Mesendoderm (in vitro differentiated cells): Measurements from ENCODE around the gene DCX.

ENCODE experiments used
- DNase-seq: peaks from one replicate; pipeline ENCODE4 v3.0.0; 2013
- H2AK5ac ChIP-seq: 2 replicates; pipeline ENCODE4 v1.6.1; 2013; ENCODE audit warnings: low read length, inconsistent platforms
- H2BK120ac ChIP-seq: 2 replicates; pipeline ENCODE4 v1.6.1; 2013; ENCODE audit warnings: low read depth, mild to moderate bottlenecking, low read length, moderate library complexity, mixed read lengths
- H2BK15ac ChIP-seq: replicated peaks from 2 replicates; pipeline ENCODE4 v1.6.1; 2013; ENCODE audit warnings: low read depth, mild to moderate bottlenecking, moderate library complexity
- H2BK5ac ChIP-seq: 2 replicates; pipeline ENCODE4 v1.6.1; 2013; ENCODE audit warnings: low read length, inconsistent platforms
- H3K18ac ChIP-seq: 2 replicates; pipeline ENCODE4 v1.6.1; 2013; ENCODE audit warnings: mild to moderate bottlenecking, low read length, mixed read lengths
- H3K23ac ChIP-seq: one replicate; pipeline ENCODE4 v1.6.1; 2013; ENCODE audit warnings: low read length
- H3K27ac ChIP-seq: 2 replicates; pipeline ENCODE4 v1.5.1; 2013; ENCODE audit warnings: low read depth, mild to moderate bottlenecking, inconsistent platforms, low read length, moderate library complexity
- H3K27me3 ChIP-seq: 2 replicates; pipeline ENCODE4 v1.6.1; 2013; ENCODE audit warnings: low read length, control low read depth, mild to moderate bottlenecking, inconsistent platforms; ENCODE audit not compliant: insufficient read depth, poor library complexity
- H3K36me3 ChIP-seq: 2 replicates; pipeline ENCODE4 v1.6.1; 2013; ENCODE audit warnings: low read length, inconsistent platforms; ENCODE audit not compliant: control insufficient read depth, insufficient read depth
- H3K4ac ChIP-seq: one replicate; pipeline ENCODE4 v1.6.1; 2013; ENCODE audit warnings: low read depth, mild to moderate bottlenecking, low read length, moderate library complexity
- H3K4me1 ChIP-seq: 2 replicates; pipeline ENCODE4 v1.6.1; 2013; ENCODE audit warnings: low read depth, low read length, inconsistent platforms; ENCODE audit not compliant: control insufficient read depth
- H3K4me2 ChIP-seq: 2 replicates; pipeline ENCODE4 v1.6.1; 2013; ENCODE audit warnings: low read length
- H3K4me3 ChIP-seq: 2 replicates; pipeline ENCODE4 v1.5.1; 2013; ENCODE audit warnings: mild to moderate bottlenecking, low read length
- H3K56ac ChIP-seq: one replicate; pipeline ENCODE4 v1.6.1; 2013; ENCODE audit warnings: low read length
- H3K79me1 ChIP-seq: 2 replicates; pipeline ENCODE4 v1.6.1; 2013; ENCODE audit warnings: low read length, inconsistent platforms
- H3K79me2 ChIP-seq: 2 replicates; pipeline ENCODE4 v1.6.1; 2013; ENCODE audit warnings: mild to moderate bottlenecking, low read length; ENCODE audit not compliant: control insufficient read depth, insufficient read depth
- H3K9ac ChIP-seq: 2 replicates; pipeline ENCODE4 v1.6.1; 2013; ENCODE audit warnings: low read length, inconsistent platforms
- H4K5ac ChIP-seq: one replicate; pipeline ENCODE4 v1.6.1; 2013; ENCODE audit warnings: low read length
- H4K8ac ChIP-seq: one replicate; pipeline ENCODE4 v1.6.1; 2013; ENCODE audit warnings: low read depth, mild to moderate bottlenecking, control low read depth, low read length, moderate library complexity
- WGBS: extraction: QIAGEN DNeasy Blood & Tissue Kit; methylation state at CpG from one replicate; pipeline ENCODE4 v1.1.7; 2013; ENCODE audit warnings: low lambda C conversion rate, missing lambda C conversion rate; ENCODE audit not compliant: insufficient coverage; ENCODE audit errors: extremely low coverage; 5-methylcytosine and 5-hydroxymethylcytosine counted together

The DCX gene

DNA sequence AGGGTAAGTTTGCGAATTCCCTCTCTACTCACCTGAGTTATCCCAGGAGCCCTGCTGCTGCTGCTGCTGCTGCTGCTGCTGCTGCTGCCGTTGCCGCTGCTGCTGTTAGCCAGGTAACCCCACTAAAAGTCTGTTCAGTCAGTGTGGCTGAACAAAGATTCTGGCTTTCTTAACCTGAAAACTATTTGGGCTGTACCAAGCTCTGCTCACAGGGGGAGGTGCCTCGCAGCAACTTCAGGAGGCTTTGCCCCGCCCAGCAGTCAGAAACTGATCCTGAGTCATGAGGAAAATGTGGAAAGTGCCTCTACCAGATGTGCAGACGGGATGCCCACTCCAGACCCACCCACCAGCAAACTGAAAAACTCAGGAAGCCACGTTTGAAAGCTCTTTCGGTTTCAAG, 141.7 kb downstream of the DCX start, which contains the start of gene CAPN6:
CAPN6 (minus strand) TSS at position 145 of the 400 bp plus-strand sequence. CDS start 6,547 bp downstream, outside the sequence.
- H2BK5ac ChIP-seq = no peak within 1 kb of the TSS
- no peaks in the 10 kb centered on the region for H3K79me2 ChIP-seq
- no peak within 1 kb of the TSS for H3K9ac ChIP-seq
- peak; percentile 78 for DNase-seq
- no peak within 1 kb of the TSS for H3K4me2 ChIP-seq
- no peak within 1 kb of the TSS for H2BK15ac ChIP-seq
- H3K79me1 ChIP-seq = no peaks in the 10 kb centered on the region
- WGBS = no CpG with 5 or more reads among the region's 8 CpGs
- H3K27ac ChIP-seq = no peak within 1 kb of the TSS
- no peaks in the 10 kb centered on the region for H3K36me3 ChIP-seq
- no peak within 1 kb of the TSS for H4K5ac ChIP-seq
- no peak within 1 kb of the TSS for H4K8ac ChIP-seq
- H3K4me1 ChIP-seq = no peaks in the 10 kb centered on the region
- no peak within 1 kb of the TSS for H3K4me3 ChIP-seq
- H2AK5ac ChIP-seq = no peak within 1 kb of the TSS
- H3K4ac ChIP-seq = no peak within 1 kb of the TSS
- H2BK120ac ChIP-seq = no peak within 1 kb of the TSS
- H3K56ac ChIP-seq = no peak within 1 kb of the TSS
- no peak within 1 kb of the TSS for H3K18ac ChIP-seq
- no peaks in the 10 kb centered on the region for H3K27me3 ChIP-seq
- no peak within 1 kb of the TSS for H3K23ac ChIP-seq

DNA sequence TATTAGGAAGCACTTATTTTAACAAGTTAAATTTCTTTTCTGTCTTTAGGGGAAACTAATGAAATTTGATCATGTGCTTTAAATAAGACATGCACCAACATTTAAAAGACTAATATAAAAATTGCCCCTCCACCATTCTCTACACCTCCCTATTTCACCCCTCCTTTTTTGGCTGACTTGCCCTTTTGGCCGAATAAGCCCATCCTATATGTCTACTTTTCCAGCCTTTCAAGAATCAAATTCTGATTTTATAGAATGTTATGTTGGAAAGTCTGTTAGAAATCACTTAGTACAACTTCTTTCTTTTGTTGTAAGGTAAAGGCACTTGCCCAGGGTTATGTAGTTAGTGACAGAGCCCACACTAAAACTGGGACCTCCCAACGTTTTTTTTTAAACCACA, 143.5 kb downstream of the DCX start:
- no peak overlapping the region for H2BK15ac ChIP-seq
- H3K56ac ChIP-seq = no peak overlapping the region
- no peak overlapping the region for H3K23ac ChIP-seq
- H3K4me3 ChIP-seq = no peak overlapping the region
- H3K36me3 ChIP-seq = no peaks in the 10 kb centered on the region
- H3K18ac ChIP-seq = no peak overlapping the region
- no peak for DNase-seq
- H3K9ac ChIP-seq = no peak overlapping the region
- no peaks in the 10 kb centered on the region for H3K4me1 ChIP-seq
- H3K27me3 ChIP-seq = no peaks in the 10 kb centered on the region
- H2BK120ac ChIP-seq = no peak overlapping the region
- H4K8ac ChIP-seq = no peak overlapping the region
- no peaks in the 10 kb centered on the region for H3K79me1 ChIP-seq
- no peak overlapping the region for H2BK5ac ChIP-seq
- no peaks in the 10 kb centered on the region for H3K79me2 ChIP-seq
- no peak overlapping the region for H3K27ac ChIP-seq
- no peak overlapping the region for H3K4me2 ChIP-seq
- no peak overlapping the region for H4K5ac ChIP-seq
- no CpG with 5 or more reads among the region's 2 CpGs for WGBS
- H3K4ac ChIP-seq = no peak overlapping the region
- H2AK5ac ChIP-seq = no peak overlapping the region

DNA sequence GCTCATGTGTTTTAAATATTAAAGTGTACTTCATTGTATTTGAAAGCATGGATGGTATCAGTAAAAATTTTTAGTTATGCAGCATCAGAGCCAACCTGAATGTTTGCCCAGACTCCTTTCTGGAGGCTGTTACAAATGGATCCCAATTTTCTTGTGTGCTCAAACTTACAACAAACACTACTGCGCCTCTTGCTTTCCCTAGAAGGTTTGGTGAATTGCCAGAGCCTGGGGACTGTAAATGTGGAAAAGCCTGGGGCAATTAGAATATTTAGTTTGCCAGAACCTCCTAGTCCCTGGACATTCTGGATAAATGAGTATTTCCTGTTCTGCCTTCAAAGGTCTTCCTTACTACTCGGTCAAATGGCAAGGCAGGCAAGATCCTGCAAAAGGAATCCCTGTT, 146.5 kb downstream of the DCX start:
- Histone ChIP-seq H3K4me1 (no peaks in the 10 kb centered on the region), H3K4me2 (no peak overlapping the region), H3K18ac (no peak overlapping the region), H3K4ac (no peak overlapping the region), H3K79me2 (no peaks in the 10 kb centered on the region), H3K9ac (no peak overlapping the region), H3K27me3 (no peaks in the 10 kb centered on the region), H2BK120ac (no peak overlapping the region), H4K5ac (no peak overlapping the region), H4K8ac (no peak overlapping the region), H3K36me3 (no peaks in the 10 kb centered on the region), H2BK15ac (no peak overlapping the region), H3K27ac (no peak overlapping the region), H2AK5ac (no peak overlapping the region), H3K79me1 (no peaks in the 10 kb centered on the region), H3K23ac (no peak overlapping the region), H3K56ac (no peak overlapping the region), H3K4me3 (no peak overlapping the region), H2BK5ac (no peak overlapping the region)
- no CpG with 5 or more reads among the region's 2 CpGs for WGBS
- no peak for DNase-seq

DNA sequence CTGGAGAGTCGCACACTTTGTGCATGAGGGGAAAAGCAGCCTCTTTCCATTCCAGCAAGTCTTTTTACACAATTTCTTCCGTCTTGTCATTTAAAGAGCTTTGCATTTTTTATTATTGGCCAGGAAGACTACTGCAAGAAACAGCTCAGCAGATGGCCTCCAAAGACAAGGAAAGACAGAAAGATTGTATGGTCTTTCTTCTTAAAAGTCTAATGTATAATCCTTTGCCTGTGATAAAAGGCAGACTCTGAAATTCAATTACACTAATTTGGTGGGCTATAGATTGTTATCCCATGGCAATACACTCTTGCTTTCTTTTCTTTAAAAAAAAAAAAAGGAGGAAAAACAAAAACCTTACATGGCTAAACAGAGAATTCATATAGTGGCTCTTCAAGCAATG, 147.6 kb downstream of the DCX start:
- Histone ChIP-seq H3K27ac (no peak overlapping the region), H3K27me3 (no peaks in the 10 kb centered on the region), H3K4me3 (no peak overlapping the region), H3K23ac (no peak overlapping the region), H2AK5ac (no peak overlapping the region), H2BK5ac (no peak overlapping the region), H3K56ac (no peak overlapping the region), H4K5ac (no peak overlapping the region), H3K79me1 (no peaks in the 10 kb centered on the region), H4K8ac (no peak overlapping the region), H3K18ac (no peak overlapping the region), H3K4me1 (no peaks in the 10 kb centered on the region), H2BK15ac (no peak overlapping the region), H3K4me2 (no peak overlapping the region), H3K4ac (no peak overlapping the region), H3K36me3 (no peaks in the 10 kb centered on the region), H2BK120ac (no peak overlapping the region), H3K79me2 (no peaks in the 10 kb centered on the region), H3K9ac (no peak overlapping the region)
- DNase-seq = no peak
- WGBS = no CpG with 5 or more reads among the region's 2 CpGs

DNA sequence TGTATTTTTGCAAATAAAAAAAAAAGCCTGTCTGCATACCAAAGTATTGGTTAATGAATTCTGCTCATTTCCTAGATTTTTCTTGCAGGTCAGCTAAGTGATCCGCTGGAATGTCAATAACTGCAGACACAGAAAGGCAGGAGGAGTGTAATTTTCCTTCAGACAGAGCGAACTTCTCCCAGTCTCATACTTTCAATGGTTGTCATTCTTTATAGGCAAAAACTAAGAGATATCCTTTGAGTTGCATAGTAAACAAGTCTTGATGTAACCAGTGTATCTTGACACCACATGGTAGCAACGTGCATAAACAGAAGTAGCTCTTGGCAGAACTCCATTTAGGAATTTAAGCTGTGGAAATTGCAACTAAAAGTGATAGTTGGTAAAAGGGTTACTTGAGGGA, 149.9 kb downstream of the DCX start:
- H3K4me3 ChIP-seq = no peak overlapping the region
- no CpG with 5 or more reads among the region's 3 CpGs for WGBS
- no peak overlapping the region for H2AK5ac ChIP-seq
- H2BK5ac ChIP-seq = no peak overlapping the region
- H3K4me2 ChIP-seq = no peak overlapping the region
- no peak overlapping the region for H3K4ac ChIP-seq
- H3K23ac ChIP-seq = no peak overlapping the region
- H3K18ac ChIP-seq = no peak overlapping the region
- H3K79me1 ChIP-seq = no peaks in the 10 kb centered on the region
- no peak overlapping the region for H3K9ac ChIP-seq
- H3K79me2 ChIP-seq = no peaks in the 10 kb centered on the region
- no peak for DNase-seq
- H2BK15ac ChIP-seq = no peak overlapping the region
- H3K27me3 ChIP-seq = no peaks in the 10 kb centered on the region
- H3K4me1 ChIP-seq = no peaks in the 10 kb centered on the region
- no peak overlapping the region for H4K8ac ChIP-seq
- H3K36me3 ChIP-seq = no peaks in the 10 kb centered on the region
- no peak overlapping the region for H2BK120ac ChIP-seq
- H3K27ac ChIP-seq = no peak overlapping the region
- no peak overlapping the region for H4K5ac ChIP-seq
- H3K56ac ChIP-seq = no peak overlapping the region

DNA sequence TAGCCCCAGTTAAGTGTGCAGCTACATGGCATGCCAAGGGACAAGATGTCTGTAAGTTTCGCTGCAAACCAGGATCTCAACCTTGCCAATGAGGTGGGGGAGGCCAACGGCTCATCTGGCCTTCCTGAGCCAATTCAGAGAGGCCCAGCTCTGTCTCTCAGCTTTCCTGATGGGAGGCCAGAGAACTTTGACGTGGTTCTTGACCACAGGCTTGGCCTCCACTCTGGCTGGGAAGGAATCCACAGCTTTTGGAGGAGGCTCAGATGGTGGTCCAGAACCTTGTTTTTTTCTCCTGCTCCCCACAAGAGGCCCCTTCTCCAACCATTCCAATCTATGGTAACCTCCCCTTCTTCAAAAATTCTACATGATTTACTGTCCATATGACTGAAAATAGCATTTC, 151.5 kb downstream of the DCX start:
- no peak overlapping the region for H3K4ac ChIP-seq
- H2BK120ac ChIP-seq = no peak overlapping the region
- H3K23ac ChIP-seq = no peak overlapping the region
- no peaks in the 10 kb centered on the region for H3K79me1 ChIP-seq
- no peak overlapping the region for H2BK5ac ChIP-seq
- H2AK5ac ChIP-seq = no peak overlapping the region
- no peak for DNase-seq
- no peak overlapping the region for H2BK15ac ChIP-seq
- no peak overlapping the region for H4K5ac ChIP-seq
- no peaks in the 10 kb centered on the region for H3K27me3 ChIP-seq
- H3K18ac ChIP-seq = no peak overlapping the region
- H3K56ac ChIP-seq = no peak overlapping the region
- no peak overlapping the region for H3K27ac ChIP-seq
- no peak overlapping the region for H4K8ac ChIP-seq
- H3K4me2 ChIP-seq = no peak overlapping the region
- no peak overlapping the region for H3K4me3 ChIP-seq
- H3K36me3 ChIP-seq = no peaks in the 10 kb centered on the region
- WGBS = no CpG with 5 or more reads among the region's 3 CpGs
- H3K79me2 ChIP-seq = no peaks in the 10 kb centered on the region
- H3K9ac ChIP-seq = no peak overlapping the region
- no peaks in the 10 kb centered on the region for H3K4me1 ChIP-seq
